SU-DHL-6 (cell line): ENCODE measurements around the gene DBN1.
"Not testable (repeated sequence)": the region's sequence is repeated elsewhere in the genome, so short reads cannot be mapped to it uniquely, and the experiment has no call there.

Experiments used
- H2AFZ ChIP-seq: fragments of 200-600 bp; sonication (generic); 2 replicates; pipeline ENCODE4 v1.6.1; 2014; ENCODE audit warnings: low read depth, mild to moderate bottlenecking, moderate library complexity, mixed read lengths, antibody characterized with exemption, low read length; ENCODE audit not compliant: severe bottlenecking
- H3F3A ChIP-seq: fragments of 200-600 bp; shearing (Covaris generic); 2 replicates; pipeline ENCODE4 v1.6.0; 2016; ENCODE audit warnings: antibody characterized with exemption, mild to moderate bottlenecking; ENCODE audit not compliant: insufficient read depth
- H3K27ac ChIP-seq: fragments of 200-600 bp; sonication (generic); 2 replicates; pipeline ENCODE4 v1.5.1; 2016; ENCODE audit warnings: low read depth, mild to moderate bottlenecking, low read length, moderate library complexity, mixed read lengths
- H3K27me3 ChIP-seq: fragments of 200-600 bp; sonication (generic), shearing (Covaris generic); 2 replicates; pipeline ENCODE4 v1.6.0; 2014; ENCODE audit warnings: mild to moderate bottlenecking, low read length
- H3K36me3 ChIP-seq: fragments of 200-600 bp; sonication (generic); 2 replicates; pipeline ENCODE4 v1.6.1; 2014; ENCODE audit warnings: mild to moderate bottlenecking, low read length, mixed read lengths
- H3K4me2 ChIP-seq: fragments of 300-600, 200-600 bp; shearing (Covaris generic), sonication (generic); 2 replicates; pipeline ENCODE4 v1.6.0; 2014; ENCODE audit warnings: low read length, low read depth, mild to moderate bottlenecking; ENCODE audit not compliant: poor library complexity, severe bottlenecking
- H3K4me3 ChIP-seq: fragments of 200-600 bp; sonication (generic); 2 replicates; pipeline ENCODE4 v1.5.1; 2014; ENCODE audit warnings: antibody characterized with exemption, low read length, mild to moderate bottlenecking, mixed read lengths; ENCODE audit not compliant: insufficient read depth, poor library complexity, severe bottlenecking
- H3K79me2 ChIP-seq: fragments of 200-600 bp; sonication (generic); 2 replicates; pipeline ENCODE4 v1.6.1; 2014; ENCODE audit warnings: mild to moderate bottlenecking, low read length, moderate library complexity; ENCODE audit not compliant: insufficient read depth
- H3K9ac ChIP-seq: fragments of 200-600 bp; sonication (generic); 2 replicates; pipeline ENCODE4 v1.7.0; 2014; ENCODE audit warnings: mild to moderate bottlenecking, low read length
- H3K9me2 ChIP-seq: fragments of 200-600 bp; sonication (generic); replicated peaks from 2 replicates; pipeline ENCODE4 v1.6.1; 2014; ENCODE audit warnings: low read length; ENCODE audit not compliant: insufficient read depth
- H3K9me3 ChIP-seq: fragments of 200-600 bp; sonication (generic); 2 replicates; pipeline ENCODE4 v1.6.1; 2014; ENCODE audit warnings: low read length, mixed read lengths; ENCODE audit not compliant: insufficient read depth
- H4K20me1 ChIP-seq: fragments of 200-600 bp; sonication (generic); 2 replicates; pipeline ENCODE4 v1.6.1; 2014; ENCODE audit warnings: low read depth, mild to moderate bottlenecking, antibody characterized with exemption, low read length, moderate library complexity, mixed read lengths
- EZH2phosphoT487 ChIP-seq: fragments of 200-600 bp; sonication (generic), shearing (Covaris generic); conservative IDR thresholded peaks from 2 replicates; pipeline ENCODE4 v1.6.1; 2018; ENCODE audit warnings: mild to moderate bottlenecking, antibody characterized with exemption, low read length, moderate library complexity, mixed read lengths
- TF ChIP-seq, protein P1 (sequence below): fragments of 200-600 bp; sonication (generic); IDR thresholded peaks from one replicate; pipeline ENCODE4 v1.5.1; 2017; ENCODE audit warnings: antibody characterized with exemption, mild to moderate bottlenecking, low read length, moderate library complexity; ENCODE audit not compliant: insufficient read depth, poor library complexity, severe bottlenecking

DBN1 gene

DNA sequence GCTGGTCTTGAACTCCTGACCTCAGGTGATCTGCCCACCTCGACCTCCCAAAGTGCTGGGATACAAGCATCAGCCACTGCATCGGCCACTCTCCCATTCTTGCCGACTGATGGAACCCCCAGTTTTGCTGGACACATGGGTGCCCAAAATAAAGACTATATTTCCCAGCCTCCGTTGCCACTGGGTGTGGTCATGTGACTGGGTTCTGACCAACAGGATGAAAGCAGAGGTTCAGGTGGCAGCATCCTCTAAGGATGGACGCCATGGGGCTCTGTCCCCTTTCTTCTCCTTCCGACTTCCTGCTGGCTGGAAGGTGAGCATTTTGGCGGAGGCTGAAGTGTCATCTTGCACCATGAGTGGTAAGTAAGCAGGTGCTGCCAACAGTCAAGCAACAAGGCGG, 13.7 kb upstream of the DBN1 start:
- Histone ChIP-seq H3K36me3 (no peaks in the 10 kb centered on the region), H2AFZ (no peak overlapping the region)

GRCh38 chr5:177486256-177486655, 12.8 kb upstream of the DBN1 start:
- Histone ChIP-seq H3K9me3 (no peaks in the 10 kb centered on the region), H3K79me2 (no peaks in the 10 kb centered on the region), H3K4me3 (no peak overlapping the region), H4K20me1 (no peaks in the 10 kb centered on the region), H3K27me3 (no peaks in the 10 kb centered on the region), H3K9me2 (no peaks in the 10 kb centered on the region), H3K4me2 (no peak overlapping the region), H3K9ac (no peak overlapping the region), H3K27ac (no peak overlapping the region), H3F3A (no peaks in the 10 kb centered on the region), H3K36me3 (no peaks in the 10 kb centered on the region), H2AFZ (no peak overlapping the region)
- TF ChIP-seq, protein P1, sequence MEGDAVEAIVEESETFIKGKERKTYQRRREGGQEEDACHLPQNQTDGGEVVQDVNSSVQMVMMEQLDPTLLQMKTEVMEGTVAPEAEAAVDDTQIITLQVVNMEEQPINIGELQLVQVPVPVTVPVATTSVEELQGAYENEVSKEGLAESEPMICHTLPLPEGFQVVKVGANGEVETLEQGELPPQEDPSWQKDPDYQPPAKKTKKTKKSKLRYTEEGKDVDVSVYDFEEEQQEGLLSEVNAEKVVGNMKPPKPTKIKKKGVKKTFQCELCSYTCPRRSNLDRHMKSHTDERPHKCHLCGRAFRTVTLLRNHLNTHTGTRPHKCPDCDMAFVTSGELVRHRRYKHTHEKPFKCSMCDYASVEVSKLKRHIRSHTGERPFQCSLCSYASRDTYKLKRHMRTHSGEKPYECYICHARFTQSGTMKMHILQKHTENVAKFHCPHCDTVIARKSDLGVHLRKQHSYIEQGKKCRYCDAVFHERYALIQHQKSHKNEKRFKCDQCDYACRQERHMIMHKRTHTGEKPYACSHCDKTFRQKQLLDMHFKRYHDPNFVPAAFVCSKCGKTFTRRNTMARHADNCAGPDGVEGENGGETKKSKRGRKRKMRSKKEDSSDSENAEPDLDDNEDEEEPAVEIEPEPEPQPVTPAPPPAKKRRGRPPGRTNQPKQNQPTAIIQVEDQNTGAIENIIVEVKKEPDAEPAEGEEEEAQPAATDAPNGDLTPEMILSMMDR: no peak
- no peak for TF ChIP-seq EZH2phosphoT487

More for the DNA sequence above, 13.7 kb upstream of the DBN1 start:
- Histone ChIP-seq H3F3A (no peaks in the 10 kb centered on the region), H3K4me3 (no peak overlapping the region), H3K27ac (no peak overlapping the region), H3K9me3 (no peaks in the 10 kb centered on the region), H3K9ac (no peak overlapping the region), H3K27me3 (no peaks in the 10 kb centered on the region), H3K79me2 (no peaks in the 10 kb centered on the region), H4K20me1 (no peaks in the 10 kb centered on the region), H3K4me2 (no peak overlapping the region), H3K9me2 (no peaks in the 10 kb centered on the region)
- TF ChIP-seq, protein P1: no peak
- no peak for TF ChIP-seq EZH2phosphoT487

DNA sequence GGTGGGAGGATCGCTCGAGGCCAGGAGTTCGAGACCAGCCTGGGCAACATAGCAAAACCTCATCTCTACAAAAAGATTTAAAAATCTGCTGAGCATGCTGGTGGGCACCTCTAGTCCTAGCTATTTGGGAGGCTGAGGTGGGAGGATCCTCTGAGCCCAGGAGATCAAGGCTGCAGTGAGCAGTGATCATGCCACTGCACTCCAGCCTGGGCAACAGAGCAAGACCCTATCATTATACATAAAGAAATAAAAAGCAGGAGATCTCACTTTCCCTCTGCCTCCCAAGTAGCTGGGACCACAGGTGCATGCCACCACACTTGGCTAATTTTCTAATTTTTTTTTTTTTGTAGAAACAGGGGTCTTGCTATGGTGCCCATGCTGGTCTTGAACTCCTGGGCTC, 12.3 kb upstream of the DBN1 start:
- H3K9me3 ChIP-seq, H3F3A ChIP-seq, H4K20me1 ChIP-seq, H2AFZ ChIP-seq, H3K36me3 ChIP-seq, H3K4me3 ChIP-seq, H3K27me3 ChIP-seq, H3K9me2 ChIP-seq, H3K27ac ChIP-seq, H3K4me2 ChIP-seq, H3K79me2 ChIP-seq, H3K9ac ChIP-seq: not testable (repeated sequence)

DNA sequence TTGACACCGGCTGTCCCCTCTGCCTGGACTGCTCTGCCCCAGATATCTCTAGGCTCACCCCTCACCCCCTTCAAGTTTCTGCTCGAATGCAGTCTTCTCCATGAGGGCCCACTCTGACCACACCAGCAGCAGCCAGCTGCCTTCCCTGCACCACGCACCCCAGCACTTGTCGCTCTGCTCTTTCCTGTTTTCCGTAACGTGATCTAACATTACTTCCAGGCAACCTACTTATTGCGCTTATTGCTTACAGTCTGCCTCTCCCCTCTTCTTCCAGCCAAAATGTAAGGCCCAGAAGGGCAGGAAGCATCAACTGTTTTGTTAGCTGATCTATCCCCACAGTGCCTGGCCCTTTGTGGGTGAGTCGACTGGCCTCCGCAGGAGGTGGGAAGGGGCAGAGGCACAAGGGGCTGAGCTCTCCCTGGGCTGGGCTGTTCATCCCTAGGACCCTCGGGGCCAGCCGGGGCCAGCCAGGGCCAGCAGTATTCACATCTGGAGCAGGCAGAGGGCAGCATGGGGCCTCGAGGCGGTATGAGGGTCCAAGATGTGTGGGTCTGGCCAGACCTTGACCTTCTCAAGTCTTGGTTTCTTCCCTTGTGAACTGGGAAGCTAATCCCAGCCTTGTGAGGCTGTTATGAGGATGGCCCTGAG, 11.6 kb upstream of the DBN1 start:
- no peaks in the 10 kb centered on the region for H3K36me3 ChIP-seq

More for the DNA sequence above, 11.6 kb upstream of the DBN1 start:
- no peaks in the 10 kb centered on the region for H3K9me3 ChIP-seq
- no peaks in the 10 kb centered on the region for H3K27me3 ChIP-seq
- H3K27ac ChIP-seq: no peak overlapping the region
- TF ChIP-seq, protein P1: no peak
- no peak for TF ChIP-seq EZH2phosphoT487
- no peak overlapping the region for H3K4me2 ChIP-seq
- H4K20me1 ChIP-seq: no peaks in the 10 kb centered on the region
- H3K9me2 ChIP-seq: no peaks in the 10 kb centered on the region
- no peaks in the 10 kb centered on the region for H3F3A ChIP-seq
- H3K79me2 ChIP-seq: no peaks in the 10 kb centered on the region
- no peak overlapping the region for H3K4me3 ChIP-seq
- no peak overlapping the region for H2AFZ ChIP-seq
- H3K9ac ChIP-seq: no peak overlapping the region
